ENCODE data around the gene CNTN4. TPM values are rescaled to one million over a fixed set of nuclear protein-coding genes. Genes with fewer than 3 reads are reported as not detected.

The CNTN4 gene
- total RNA-seq, 2 donors from 2014 or later, result 13.0 to 50.1 TPM

DNA sequence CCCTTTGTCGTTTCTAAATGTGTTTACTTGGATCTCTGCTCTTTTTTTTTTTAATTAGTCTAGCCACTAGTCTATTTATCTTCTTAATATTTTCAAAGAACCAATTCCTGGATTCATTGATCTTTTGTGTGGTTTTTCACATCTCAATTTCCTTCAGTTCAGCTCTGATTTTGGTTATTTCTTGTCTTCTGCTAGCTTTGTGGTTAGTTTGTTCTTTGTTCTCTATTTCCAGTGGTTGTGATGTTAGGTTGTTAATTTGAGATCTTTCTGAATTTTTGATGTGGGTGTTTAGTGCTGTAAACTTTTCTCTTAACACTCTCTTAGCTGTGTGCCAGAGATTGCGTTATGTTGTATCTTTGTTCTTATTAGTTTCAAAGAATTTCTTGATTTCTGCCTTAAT lies 446.1 kb downstream of the CNTN4 start:
- Histone ChIP-seq H3K4me3 (no peak overlapping the region), H3K4me1 (no peaks in the 10 kb centered on the region), H3K27me3 (no peaks in the 10 kb centered on the region), H3K9me3 (no peaks in the 10 kb centered on the region), H3K27ac (no peak overlapping the region), H3K36me3 (replicated peaks in 1 of 2; ENCODE audit: insufficient read depth in 1 of 2, low read depth in 2 of 2) (no peaks in the 10 kb centered on the region)
- no peak for TF ChIP-seq POLR2A (IDR thresholded peaks at IDR 0.05)
- TF ChIP-seq, protein P1, sequence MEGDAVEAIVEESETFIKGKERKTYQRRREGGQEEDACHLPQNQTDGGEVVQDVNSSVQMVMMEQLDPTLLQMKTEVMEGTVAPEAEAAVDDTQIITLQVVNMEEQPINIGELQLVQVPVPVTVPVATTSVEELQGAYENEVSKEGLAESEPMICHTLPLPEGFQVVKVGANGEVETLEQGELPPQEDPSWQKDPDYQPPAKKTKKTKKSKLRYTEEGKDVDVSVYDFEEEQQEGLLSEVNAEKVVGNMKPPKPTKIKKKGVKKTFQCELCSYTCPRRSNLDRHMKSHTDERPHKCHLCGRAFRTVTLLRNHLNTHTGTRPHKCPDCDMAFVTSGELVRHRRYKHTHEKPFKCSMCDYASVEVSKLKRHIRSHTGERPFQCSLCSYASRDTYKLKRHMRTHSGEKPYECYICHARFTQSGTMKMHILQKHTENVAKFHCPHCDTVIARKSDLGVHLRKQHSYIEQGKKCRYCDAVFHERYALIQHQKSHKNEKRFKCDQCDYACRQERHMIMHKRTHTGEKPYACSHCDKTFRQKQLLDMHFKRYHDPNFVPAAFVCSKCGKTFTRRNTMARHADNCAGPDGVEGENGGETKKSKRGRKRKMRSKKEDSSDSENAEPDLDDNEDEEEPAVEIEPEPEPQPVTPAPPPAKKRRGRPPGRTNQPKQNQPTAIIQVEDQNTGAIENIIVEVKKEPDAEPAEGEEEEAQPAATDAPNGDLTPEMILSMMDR (IDR thresholded peaks at IDR 0.05), result no peak
- 64 to 67% methylated on average over 2 of the region's 2 CpGs for WGBS, 2 donors
- ATAC-seq, result no peak
- intact Hi-C loops (cut with DNase I), result no loop called here
- DNase-seq, result no peak

DNA sequence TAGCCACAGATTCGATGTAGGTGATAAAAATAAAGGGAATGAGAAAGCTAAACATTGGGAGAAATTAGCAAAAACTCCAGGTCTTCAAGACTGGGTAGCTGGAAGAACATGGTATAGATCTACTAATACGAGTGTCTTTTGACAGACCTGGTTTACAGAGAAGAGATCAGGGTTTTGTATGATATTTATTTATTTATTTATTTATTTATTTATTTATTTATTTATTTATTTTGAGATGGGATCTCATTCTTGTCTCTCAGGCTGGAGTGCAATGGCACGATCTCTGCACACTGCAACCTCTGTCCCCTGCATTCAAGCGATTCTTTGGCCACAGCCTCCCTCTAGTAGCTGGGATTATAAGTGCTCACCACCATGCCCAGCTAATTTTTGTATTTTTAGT lies 448.4 kb downstream of the CNTN4 start:
- Histone ChIP-seq H3K9me3 (no peaks in the 10 kb centered on the region), H3K36me3 (replicated peaks in 1 of 2; ENCODE audit: insufficient read depth in 1 of 2, low read depth in 2 of 2) (no peaks in the 10 kb centered on the region), H3K27me3 (no peaks in the 10 kb centered on the region), H3K27ac (no peak overlapping the region), H3K4me1 (no peaks in the 10 kb centered on the region), H3K4me3 (no peak overlapping the region)
- ATAC-seq (no peak), DNase-seq (no peak)
- intact Hi-C loops (cut with DNase I), result no loop called here
- 68 to 75% methylated on average over 4 of the region's 4 CpGs for WGBS, 2 donors
- no peak for TF ChIP-seq POLR2A (IDR thresholded peaks at IDR 0.05)
- TF ChIP-seq, protein P1 (IDR thresholded peaks at IDR 0.05), result no peak

DNA sequence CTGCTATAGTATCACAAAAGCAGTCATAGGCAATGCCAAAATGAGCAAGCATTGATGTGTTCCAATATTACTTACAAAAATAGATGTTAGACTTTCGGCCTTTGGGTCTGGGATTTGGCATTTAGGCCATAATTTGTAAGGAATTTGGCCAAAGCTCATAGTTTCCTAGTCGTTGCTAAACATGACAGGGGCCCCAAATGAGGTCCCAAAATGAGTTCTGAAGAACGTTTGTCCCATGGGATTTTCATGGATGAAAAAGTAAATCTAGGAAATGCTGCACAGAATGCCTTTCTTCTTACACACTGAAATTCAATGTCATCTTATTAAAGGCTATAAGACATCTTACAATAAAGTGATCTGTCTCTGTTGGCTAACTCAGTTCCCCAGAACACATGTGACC lies 456.0 kb downstream of the CNTN4 start:
- Histone ChIP-seq H3K27me3 (no peaks in the 10 kb centered on the region), H3K27ac (no peak overlapping the region), H3K4me1 (no peaks in the 10 kb centered on the region), H3K4me3 (no peak overlapping the region), H3K36me3 (replicated peaks in 1 of 2; ENCODE audit: insufficient read depth in 1 of 2, low read depth in 2 of 2) (no peaks in the 10 kb centered on the region), H3K9me3 (no peaks in the 10 kb centered on the region)
- intact Hi-C loops (cut with DNase I), result no loop called here
- 26 to 33% methylated on average over 3 of the region's 3 CpGs for WGBS, 2 donors
- ATAC-seq, result no peak
- TF ChIP-seq, protein P1 (IDR thresholded peaks at IDR 0.05), result no peak
- no peak for TF ChIP-seq POLR2A (IDR thresholded peaks at IDR 0.05)
- DNase-seq, result no peak

DNA sequence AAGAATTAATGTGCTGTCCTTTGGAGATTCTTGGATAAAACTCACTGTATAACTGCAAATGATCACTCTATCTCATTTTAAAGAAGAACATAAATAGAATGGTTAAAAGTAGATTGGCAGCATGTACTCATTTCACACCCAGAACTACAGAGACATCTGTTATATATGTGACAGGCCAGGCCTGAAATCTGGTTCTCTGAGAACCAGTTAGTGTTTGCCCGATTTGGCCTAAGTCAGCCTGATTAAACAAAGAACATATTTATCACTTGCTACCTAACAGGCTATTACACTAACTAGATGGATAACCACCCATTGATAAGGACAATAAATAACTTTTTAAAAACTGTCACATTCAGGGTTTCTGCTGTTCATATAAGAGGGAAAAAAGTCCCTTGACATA lies 460.1 kb downstream of the CNTN4 start:
- H3K27ac ChIP-seq, result no peak overlapping the region
- no peak overlapping the region for H3K4me3 ChIP-seq
- no peak for DNase-seq
- peak; percentile 38 for ATAC-seq
- H3K4me1 ChIP-seq, result peaks cover 6% of the 10 kb centered on the region
- WGBS, 2 donors, result 0 to 17% methylated on average over 1 of the region's 1 CpG
- no peaks in the 10 kb centered on the region for H3K27me3 ChIP-seq
- no peaks in the 10 kb centered on the region for H3K36me3 ChIP-seq (replicated peaks in 1 of 2; ENCODE audit: insufficient read depth in 1 of 2, low read depth in 2 of 2)
- H3K9me3 ChIP-seq, result no peaks in the 10 kb centered on the region
- intact Hi-C loops (cut with DNase I), result no loop called here
- TF ChIP-seq, protein P1 (IDR thresholded peaks at IDR 0.05), result no peak
- TF ChIP-seq POLR2A (IDR thresholded peaks at IDR 0.05), result no peak

DNA sequence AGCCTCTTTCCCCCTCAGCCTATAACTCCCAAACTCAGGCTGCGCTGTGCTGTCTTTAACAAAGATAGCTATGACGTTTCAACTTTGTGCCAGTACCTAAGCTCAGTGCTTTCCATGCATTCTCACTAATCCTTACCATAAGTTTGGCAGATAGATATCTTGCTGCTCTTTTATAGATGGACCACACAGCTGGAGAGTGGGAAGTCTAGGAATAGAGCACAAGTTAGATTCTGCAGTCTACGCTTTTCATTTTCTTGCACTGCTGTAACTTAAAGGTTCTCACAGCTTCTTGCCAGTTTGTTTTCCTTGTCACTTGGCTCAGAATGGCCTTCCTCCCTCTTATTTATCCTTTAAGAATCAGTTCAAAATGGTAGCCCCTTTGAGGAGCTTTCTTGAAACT lies 468.8 kb downstream of the CNTN4 start:
- TF ChIP-seq POLR2A (IDR thresholded peaks at IDR 0.05), result no peak
- TF ChIP-seq, protein P1 (IDR thresholded peaks at IDR 0.05), result no peak
- DNase-seq (no peak), ATAC-seq (no peak)
- no peaks in the 10 kb centered on the region for H3K27me3 ChIP-seq
- WGBS, 2 donors, result 77 to 83% methylated on average over 3 of the region's 3 CpGs
- no peak overlapping the region for H3K27ac ChIP-seq
- intact Hi-C loops (cut with DNase I), result no loop called here
- H3K4me3 ChIP-seq, result no peak overlapping the region
- no peaks in the 10 kb centered on the region for H3K36me3 ChIP-seq (replicated peaks in 1 of 2; ENCODE audit: insufficient read depth in 1 of 2, low read depth in 2 of 2)
- no peaks in the 10 kb centered on the region for H3K9me3 ChIP-seq
- H3K4me1 ChIP-seq, result no peaks in the 10 kb centered on the region

Measured in body of pancreas (tissue), 4 donors.